Effector memory CD8-positive, alpha-beta T cell (primary cell): ENCODE data around the gene GJC2.

ENCODE experiments used
- ATAC-seq: fragments of 150-1000 bp; cut with Tn5 transposase; replicated peaks from 2 replicates; pipeline ENCODE4 v1.10.0; 2021; ENCODE audit warnings: mild to moderate bottlenecking, moderate library complexity
- DNase-seq, 3 experiments: peaks; one replicate each; pipeline ENCODE4 v3.0.0; 2021
- H3K27ac Mint-ChIP-seq, 2 donors: one replicate each; pipeline ENCODE4 v1.8.0; 2022; ENCODE audit warnings: mild to moderate bottlenecking in 2 of 2, mixed read lengths in 2 of 2, moderate library complexity in 2 of 2
- H3K27me3 Mint-ChIP-seq, 2 donors: one replicate each; pipeline ENCODE4 v1.8.0; 2022; ENCODE audit warnings: mixed read lengths in 2 of 2
- H3K36me3 Mint-ChIP-seq: one replicate; pipeline ENCODE4 v1.8.0; 2022; ENCODE audit warnings: mild to moderate bottlenecking, moderate library complexity, mixed read lengths; ENCODE audit not compliant: insufficient read depth
- H3K4me1 Mint-ChIP-seq, 2 donors: one replicate each; pipeline ENCODE4 v1.8.0; 2022; ENCODE audit warnings: low read depth in 2 of 2, mixed read lengths in 2 of 2
- H3K4me3 Mint-ChIP-seq, 2 donors: one replicate each; pipeline ENCODE4 v1.8.0; 2022; ENCODE audit warnings: mild to moderate bottlenecking in 2 of 2, mixed read lengths in 2 of 2, moderate library complexity in 2 of 2
- H3K9me3 Mint-ChIP-seq, 2 donors: one replicate each; pipeline ENCODE4 v1.8.0; 2022; ENCODE audit warnings: mixed read lengths in 2 of 2

Gene GJC2

DNA sequence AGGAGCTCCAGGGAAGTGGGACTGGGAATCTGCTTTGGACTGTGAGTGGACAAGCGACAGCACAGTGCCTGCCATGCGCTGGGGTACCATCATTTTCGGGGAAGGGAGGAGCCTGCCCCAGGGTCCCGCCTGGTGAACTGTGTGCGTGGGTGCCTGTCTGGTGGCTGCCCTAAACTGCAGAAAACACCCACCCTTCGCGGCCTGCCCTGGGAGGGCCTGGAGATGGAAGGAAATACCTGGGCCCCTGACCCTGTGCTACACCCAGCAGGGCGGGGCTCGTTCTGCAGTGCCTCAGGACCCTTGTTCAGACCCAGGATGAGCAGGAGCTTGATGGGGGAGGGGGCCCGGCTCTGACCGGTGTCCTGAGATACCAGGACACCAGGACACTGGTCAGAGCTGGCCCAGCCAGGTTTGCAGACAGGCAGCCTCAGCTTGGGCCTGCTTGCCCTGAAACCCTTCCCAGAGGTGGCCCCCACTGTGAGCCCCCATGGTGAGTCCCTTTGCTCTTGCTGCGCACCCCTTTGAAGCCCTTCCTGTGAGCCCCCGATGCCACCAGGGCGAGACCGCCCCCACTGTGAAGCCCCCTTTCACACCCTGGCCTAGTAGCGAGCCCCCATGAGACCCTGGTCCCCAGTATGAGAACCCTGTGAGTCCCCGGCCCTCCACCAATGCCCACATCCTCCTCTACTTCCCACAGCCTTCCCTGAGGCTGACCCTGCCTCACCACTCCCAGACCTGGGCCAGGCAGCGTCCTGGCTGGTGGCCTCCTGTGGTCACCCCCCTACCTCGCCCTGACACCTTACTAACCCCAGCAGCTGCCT is 2.6 kb downstream of the GJC2 start:
- Mint-ChIP-seq H3K4me3 (no peak overlapping the region), H3K4me1 (peaks cover 8 to 11% of the 10 kb centered on the region in 2 donors), H3K36me3 (peaks cover 37% of the 10 kb centered on the region), H3K27ac (peak overlapping the region; percentile 73 to 86), H3K27me3 (no peaks in the 10 kb centered on the region), H3K9me3 (no peaks in the 10 kb centered on the region)
- no peak for DNase-seq
- ATAC-seq: no peak

DNA sequence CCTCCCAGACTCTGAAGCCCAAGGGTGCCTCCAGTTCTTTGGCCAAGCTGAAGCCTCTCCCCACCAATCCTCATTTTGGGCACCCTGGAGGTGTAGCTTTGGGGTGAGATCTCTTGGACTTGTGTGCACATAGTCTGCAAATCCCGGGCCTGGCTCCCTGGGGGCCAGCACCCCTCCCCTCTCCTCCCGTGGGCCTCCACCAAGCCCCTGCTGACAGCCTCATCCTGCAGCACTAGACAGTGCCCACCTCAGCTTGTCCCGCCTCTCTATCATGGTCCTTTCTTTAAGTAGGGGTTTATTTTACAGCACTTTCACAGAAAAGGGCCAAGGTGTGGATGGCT is 3.2 kb downstream of the GJC2 start:
- Mint-ChIP-seq H3K4me3 (no peak overlapping the region), H3K27me3 (no peaks in the 10 kb centered on the region), H3K27ac (peak overlapping the region; percentile 55 to 86), H3K9me3 (no peaks in the 10 kb centered on the region), H3K36me3 (peaks cover 31% of the 10 kb centered on the region), H3K4me1 (peaks cover 8 to 11% of the 10 kb centered on the region in 2 donors)
- DNase-seq (no peak), ATAC-seq (no peak)

DNA sequence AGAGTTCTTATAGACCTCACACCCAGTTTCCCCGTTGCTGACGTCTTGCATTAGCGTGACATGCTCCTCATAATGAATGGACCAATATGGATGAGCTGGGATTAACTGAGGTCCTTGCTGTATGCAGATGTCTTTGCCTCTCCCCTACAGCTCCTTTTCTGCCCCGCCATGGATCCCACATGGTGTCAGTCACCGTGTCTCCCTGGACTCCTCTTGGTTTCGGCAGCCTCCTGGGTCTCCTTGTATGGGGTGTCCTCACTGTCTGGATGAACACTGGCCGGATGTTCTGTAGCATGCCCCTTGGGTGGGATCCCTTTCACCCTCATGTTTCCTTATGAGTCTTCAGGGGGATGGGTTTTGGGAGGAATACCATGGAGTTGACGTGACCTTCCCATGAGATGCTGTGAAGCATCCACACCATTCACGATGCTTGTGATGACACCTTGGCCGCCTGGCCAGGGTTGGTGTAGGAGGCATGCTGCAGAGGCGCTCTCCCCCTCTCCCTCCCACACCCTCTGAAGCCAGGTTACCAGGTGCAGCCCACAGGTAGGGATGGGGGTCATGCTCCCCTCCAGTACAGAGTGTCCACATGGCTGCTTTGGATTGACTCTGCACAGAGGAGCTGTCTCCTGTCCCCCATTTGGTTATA is 4.4 kb downstream of the GJC2 start:
- Mint-ChIP-seq H3K9me3 (no peaks in the 10 kb centered on the region), H3K4me3 (no peak overlapping the region), H3K27me3 (no peaks in the 10 kb centered on the region), H3K27ac (peak overlapping the region in 1 of 2 donors; percentile 68), H3K4me1 (peaks cover 8 to 11% of the 10 kb centered on the region in 2 donors), H3K36me3 (peaks cover 26% of the 10 kb centered on the region)
- DNase-seq (no peak), ATAC-seq (no peak)

DNA sequence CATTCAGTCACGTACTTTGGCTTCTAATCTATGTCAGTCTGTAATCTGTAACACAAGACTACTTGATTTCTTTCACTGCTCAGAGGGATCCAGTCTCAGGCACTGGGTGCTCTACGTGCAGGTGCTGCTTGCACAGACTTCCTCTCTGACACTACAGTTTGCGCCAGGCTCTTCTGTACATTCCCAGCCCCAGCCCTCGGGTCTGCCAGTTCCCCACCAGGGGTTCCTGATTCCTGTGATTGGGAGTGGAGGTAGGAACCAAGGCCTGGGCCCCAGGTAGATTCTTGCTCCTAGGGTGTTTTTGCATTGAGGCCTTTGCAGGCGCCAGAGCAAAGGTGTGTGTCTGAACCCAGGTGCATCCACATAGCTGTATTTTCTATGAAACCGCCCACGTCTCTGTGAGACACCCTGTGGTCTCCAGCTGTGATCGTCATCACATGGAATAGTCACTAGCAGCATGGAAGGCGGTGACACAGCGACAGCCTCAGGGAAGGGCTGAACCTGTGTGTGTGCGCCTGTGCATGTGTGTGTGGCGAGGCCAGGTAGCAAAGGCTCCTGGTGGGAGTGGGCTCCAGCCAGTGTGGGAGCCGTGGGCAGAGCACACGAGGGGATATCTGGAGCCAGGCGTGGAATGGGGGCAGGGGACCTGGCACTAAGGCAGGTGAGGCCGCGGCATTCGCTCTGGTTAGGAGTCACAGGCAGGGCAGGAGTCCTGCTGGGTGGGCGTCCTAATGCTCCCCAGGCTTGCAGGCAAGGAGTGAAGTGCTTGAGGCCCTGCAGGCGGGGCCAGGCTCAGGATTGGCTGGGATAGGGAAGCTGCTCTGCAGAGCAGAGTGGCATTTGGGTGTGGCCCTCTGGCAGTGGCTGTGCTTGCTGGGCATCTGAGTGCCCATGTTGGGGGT is 5.2 kb downstream of the GJC2 start:
- Mint-ChIP-seq H3K4me3 (no peak overlapping the region), H3K4me1 (peaks cover 8 to 11% of the 10 kb centered on the region in 2 donors), H3K36me3 (peaks cover 26% of the 10 kb centered on the region), H3K9me3 (no peaks in the 10 kb centered on the region), H3K27ac (peak overlapping the region in 1 of 2 donors; percentile 68), H3K27me3 (no peaks in the 10 kb centered on the region)
- DNase-seq: no peak
- ATAC-seq: no peak

DNA sequence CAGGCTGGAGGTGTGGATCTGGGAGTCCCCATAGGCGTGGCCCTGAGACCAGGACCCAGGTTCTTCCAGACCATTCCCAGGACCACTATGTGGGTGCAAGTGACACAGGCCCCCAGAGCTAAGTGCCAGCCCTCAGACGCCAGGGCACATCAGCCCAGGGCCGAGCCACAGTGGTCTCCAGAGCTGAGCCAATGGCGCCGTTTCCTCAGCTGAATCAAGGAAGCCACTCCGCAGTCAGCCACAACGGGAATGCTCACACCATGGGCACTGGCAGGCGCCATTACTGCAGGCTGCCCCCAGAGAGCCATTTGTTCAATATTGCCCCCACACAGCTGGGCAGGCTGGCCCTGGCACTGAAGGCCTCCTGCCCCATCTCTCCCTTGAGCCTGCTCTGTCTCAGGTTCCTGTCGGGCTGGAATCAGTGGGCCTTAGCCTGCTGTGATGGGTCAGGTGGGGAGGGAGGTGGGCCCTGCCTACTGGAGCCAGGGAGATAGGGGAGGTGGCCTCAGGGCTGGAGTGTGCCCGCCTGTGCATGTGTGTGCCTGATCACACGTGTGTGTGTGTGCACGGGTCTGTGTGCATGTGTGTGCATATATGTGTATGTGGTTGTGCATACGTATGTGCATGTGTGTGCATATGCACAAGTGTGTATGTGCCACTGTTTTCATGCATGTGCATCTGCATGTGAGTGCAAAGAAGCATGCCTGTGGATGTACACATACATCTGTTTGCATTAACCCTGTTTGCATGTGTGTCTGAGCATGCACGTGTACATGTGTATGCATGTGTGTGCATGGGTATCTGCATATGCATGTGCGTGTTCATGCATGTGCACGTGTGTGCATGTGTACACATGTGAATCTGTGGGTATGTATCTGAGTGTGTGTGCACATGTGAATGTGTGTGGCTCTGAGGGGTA is 6.1 kb downstream of the GJC2 start:
- no peaks in the 10 kb centered on the region for H3K9me3 Mint-ChIP-seq
- H3K27me3 Mint-ChIP-seq: no peaks in the 10 kb centered on the region
- H3K4me1 Mint-ChIP-seq: peaks cover 8 to 11% of the 10 kb centered on the region in 2 donors
- DNase-seq: no peak
- peaks cover 19% of the 10 kb centered on the region for H3K36me3 Mint-ChIP-seq
- no peak overlapping the region for H3K4me3 Mint-ChIP-seq
- no peak overlapping the region for H3K27ac Mint-ChIP-seq
- no peak for ATAC-seq

DNA sequence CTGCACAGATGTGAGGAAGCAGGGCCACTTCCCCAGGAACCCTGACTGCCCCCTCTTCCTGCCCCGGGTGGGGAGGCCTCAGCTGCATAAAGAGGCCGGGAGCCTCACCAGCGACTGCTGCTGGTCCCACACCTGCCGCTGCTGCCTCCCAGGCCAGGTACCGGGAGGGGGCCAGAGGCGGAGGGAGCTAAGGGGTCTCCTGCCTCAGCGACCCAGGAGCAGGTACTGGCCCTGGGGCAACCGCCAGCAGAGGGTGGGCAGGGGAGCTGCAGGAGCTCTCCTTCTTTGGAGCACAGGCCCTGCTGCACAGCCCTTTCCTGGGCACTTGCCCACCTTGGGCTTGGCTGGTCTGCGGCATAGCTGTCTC is 6.8 kb downstream of the GJC2 start:
- no peak for ATAC-seq
- Mint-ChIP-seq H3K36me3 (peaks cover 16% of the 10 kb centered on the region), H3K27me3 (no peaks in the 10 kb centered on the region), H3K27ac (no peak overlapping the region), H3K4me1 (peaks cover 8% of the 10 kb centered on the region in 2 donors), H3K4me3 (no peak overlapping the region), H3K9me3 (no peaks in the 10 kb centered on the region)
- DNase-seq: no peak

DNA sequence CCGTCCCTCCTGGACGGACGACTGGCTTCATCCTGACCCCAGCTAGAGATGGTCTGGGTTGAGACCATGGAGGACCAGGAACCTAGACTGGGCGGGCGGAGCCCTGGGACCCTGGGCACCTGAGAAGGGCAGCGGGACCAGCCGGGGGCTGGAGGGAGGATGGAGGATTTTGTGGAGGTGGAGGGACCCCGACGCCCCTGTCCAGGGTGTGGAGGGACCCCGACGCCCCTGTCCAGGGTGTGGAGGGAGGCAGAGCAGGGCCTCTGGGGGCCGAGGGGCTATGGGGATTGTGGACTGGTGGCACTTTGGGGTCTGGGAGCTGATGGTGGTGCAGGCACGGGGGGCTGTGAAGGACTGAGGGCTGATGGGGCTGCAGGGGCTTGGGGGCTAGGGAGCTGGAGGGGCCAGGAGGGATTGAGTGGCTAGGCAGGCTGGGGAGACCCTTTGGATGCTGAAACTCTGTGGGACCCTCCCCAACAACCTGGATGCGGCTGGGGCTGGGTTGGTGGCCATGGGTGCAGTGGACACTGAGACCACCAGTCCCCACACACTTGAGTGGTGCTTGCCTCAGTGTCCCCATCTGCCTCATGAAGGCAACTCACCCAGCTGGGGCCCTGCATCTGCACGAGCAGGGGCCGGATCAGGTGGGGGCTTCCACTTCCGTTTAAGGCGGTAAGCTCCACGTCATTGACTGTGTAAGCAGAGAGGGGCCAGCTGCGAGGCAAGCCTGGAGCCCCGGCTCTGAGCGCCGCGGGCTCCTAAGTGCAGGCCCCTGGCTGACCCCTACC is 7.4 kb downstream of the GJC2 start:
- H3K27me3 Mint-ChIP-seq: no peaks in the 10 kb centered on the region
- no peak for DNase-seq
- peaks cover 15% of the 10 kb centered on the region for H3K36me3 Mint-ChIP-seq
- H3K4me3 Mint-ChIP-seq: no peak overlapping the region
- ATAC-seq: peak; percentile 70
- peaks cover 8 to 10% of the 10 kb centered on the region in 2 donors for H3K4me1 Mint-ChIP-seq
- H3K27ac Mint-ChIP-seq: peak overlapping the region in 1 of 2 donors; percentile 12
- no peaks in the 10 kb centered on the region for H3K9me3 Mint-ChIP-seq

DNA sequence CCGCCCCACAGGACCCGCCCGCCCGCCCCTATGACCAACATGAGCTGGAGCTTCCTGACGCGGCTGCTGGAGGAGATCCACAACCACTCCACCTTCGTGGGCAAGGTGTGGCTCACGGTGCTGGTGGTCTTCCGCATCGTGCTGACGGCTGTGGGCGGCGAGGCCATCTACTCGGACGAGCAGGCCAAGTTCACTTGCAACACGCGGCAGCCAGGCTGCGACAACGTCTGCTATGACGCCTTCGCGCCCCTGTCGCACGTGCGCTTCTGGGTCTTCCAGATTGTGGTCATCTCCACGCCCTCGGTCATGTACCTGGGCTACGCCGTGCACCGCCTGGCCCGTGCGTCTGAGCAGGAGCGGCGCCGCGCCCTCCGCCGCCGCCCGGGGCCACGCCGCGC is 8.0 kb downstream of the GJC2 start:
- ATAC-seq (no peak), DNase-seq (no peak)
- Mint-ChIP-seq H3K36me3 (peaks cover 17% of the 10 kb centered on the region), H3K27ac (no peak overlapping the region), H3K9me3 (no peaks in the 10 kb centered on the region), H3K4me1 (peaks cover 5 to 12% of the 10 kb centered on the region in 2 donors), H3K27me3 (no peaks in the 10 kb centered on the region), H3K4me3 (no peak overlapping the region)

DNA sequence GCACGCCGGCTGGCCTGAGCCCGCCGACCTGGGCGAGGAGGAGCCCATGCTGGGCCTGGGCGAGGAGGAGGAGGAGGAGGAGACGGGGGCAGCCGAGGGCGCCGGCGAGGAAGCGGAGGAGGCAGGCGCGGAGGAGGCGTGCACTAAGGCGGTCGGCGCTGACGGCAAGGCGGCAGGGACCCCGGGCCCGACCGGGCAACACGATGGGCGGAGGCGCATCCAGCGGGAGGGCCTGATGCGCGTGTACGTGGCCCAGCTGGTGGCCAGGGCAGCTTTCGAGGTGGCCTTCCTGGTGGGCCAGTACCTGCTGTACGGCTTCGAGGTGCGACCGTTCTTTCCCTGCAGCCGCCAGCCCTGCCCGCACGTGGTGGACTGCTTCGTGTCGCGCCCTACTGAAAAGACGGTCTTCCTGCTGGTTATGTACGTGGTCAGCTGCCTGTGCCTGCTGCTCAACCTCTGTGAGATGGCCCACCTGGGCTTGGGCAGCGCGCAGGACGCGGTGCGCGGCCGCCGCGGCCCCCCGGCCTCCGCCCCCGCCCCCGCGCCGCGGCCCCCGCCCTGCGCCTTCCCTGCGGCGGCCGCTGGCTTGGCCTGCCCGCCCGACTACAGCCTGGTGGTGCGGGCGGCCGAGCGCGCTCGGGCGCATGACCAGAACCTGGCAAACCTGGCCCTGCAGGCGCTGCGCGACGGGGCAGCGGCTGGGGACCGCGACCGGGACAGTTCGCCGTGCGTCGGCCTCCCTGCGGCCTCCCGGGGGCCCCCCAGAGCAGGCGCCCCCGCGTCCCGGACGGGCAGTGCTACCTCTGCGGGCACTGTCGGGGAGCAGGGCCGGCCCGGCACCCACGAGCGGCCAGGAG is 8.6 kb downstream of the GJC2 start:
- Mint-ChIP-seq H3K4me1 (peaks cover 4 to 11% of the 10 kb centered on the region in 2 donors), H3K36me3 (peaks cover 13% of the 10 kb centered on the region), H3K9me3 (no peaks in the 10 kb centered on the region), H3K27ac (no peak overlapping the region), H3K4me3 (no peak overlapping the region), H3K27me3 (no peaks in the 10 kb centered on the region)
- ATAC-seq (no peak), DNase-seq (no peak)

DNA sequence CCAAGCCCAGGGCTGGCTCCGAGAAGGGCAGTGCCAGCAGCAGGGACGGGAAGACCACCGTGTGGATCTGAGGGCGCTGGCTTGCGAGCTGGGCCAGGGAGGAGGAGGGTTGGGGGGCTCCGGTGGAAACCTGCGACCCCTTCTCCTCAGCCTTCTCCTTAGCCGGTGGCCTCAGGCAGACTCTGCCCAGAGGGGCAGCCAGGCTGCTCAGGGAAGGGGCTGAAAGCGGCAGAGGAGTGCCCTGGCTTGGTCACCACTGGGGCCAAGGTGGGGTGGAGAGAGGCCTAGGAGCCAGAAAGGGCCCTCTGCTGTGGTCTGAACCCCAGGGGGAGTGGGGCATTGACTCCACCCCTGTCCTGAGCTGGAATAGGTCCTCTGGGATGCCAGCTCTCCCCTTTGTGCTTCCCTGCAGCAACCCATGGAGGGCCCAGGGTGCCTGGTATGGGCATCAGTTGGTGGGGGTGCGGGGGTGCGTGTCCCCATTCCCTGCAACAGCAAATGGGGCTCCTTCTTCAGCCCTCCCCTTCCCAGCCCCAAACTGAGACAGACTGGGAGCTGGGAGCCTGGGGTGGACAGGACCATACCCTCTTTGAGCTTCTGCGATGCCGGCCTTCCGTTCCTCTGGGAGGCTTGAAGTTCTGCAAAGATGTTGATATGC is 9.4 kb downstream of the GJC2 start:
- Mint-ChIP-seq H3K4me1 (peaks cover 4 to 11% of the 10 kb centered on the region in 2 donors), H3K27me3 (no peaks in the 10 kb centered on the region), H3K9me3 (no peaks in the 10 kb centered on the region), H3K4me3 (peak overlapping the region in 1 of 2 donors; percentile 6), H3K27ac (no peak overlapping the region), H3K36me3 (peaks cover 18% of the 10 kb centered on the region)
- ATAC-seq (no peak), DNase-seq (no peak)

DNA sequence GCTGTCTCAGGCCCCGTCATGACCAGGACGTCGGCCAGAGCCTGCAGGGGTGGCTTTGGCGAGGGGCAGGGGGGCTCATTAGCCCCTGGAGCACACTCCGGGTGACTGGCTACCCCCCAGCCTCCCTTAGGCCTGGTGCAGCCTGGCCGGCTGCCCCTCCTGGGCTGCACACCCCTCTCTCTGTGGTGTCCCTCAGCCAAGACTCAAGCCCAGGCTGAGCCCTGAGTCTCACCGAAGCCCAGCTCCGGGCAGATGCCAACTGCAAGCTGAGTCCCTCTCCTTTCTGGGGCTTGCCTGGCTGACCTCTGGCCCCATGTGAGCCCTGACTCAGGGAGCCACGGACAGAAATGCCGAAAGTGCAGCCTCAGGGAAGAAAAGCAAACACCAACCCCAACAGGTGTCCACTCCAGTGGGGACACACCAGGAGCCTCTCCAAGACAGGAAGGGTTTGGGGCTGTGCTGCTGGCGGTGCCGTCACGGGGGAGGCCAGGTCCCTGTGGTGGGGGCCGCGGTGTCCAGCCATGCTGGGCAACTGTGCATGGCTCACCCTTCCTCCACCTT is 10.6 kb downstream of the GJC2 start:
- no peak for DNase-seq
- H3K36me3 Mint-ChIP-seq: peaks cover 29% of the 10 kb centered on the region

More for the DNA sequence above, 10.6 kb downstream of the GJC2 start:
- no peaks in the 10 kb centered on the region for H3K9me3 Mint-ChIP-seq
- ATAC-seq: no peak
- H3K4me1 Mint-ChIP-seq: peaks cover 12 to 14% of the 10 kb centered on the region in 2 donors
- H3K27me3 Mint-ChIP-seq: no peaks in the 10 kb centered on the region
- no peak overlapping the region for H3K27ac Mint-ChIP-seq
- H3K4me3 Mint-ChIP-seq: no peak overlapping the region
